A549 (cell line): Measurements from ENCODE around the gene TBC1D21. TPM values are rescaled to one million over a fixed set of nuclear protein-coding genes. Genes with fewer than 3 reads are reported as not detected.

Experiments used
- ATAC-seq, 2 experiments: fragments of 200-7000 bp in 1 of 2; fragments of >200 bp in 1 of 2; cut with Nextera tagmentation in 1 of 2; cut with Tn5 transposase in 1 of 2; 3 replicates each; pipeline versions ENCODE4 v1.8.0 to v1.9.1; 2018 to 2020; ENCODE audit warnings: mild to moderate bottlenecking in 1 of 2, moderate library complexity in 1 of 2
- CTCF ChIA-PET: fragments of 300-600 bp; sonication (Branson Sonifier 250); formaldehyde crosslinking; extraction: SDS; loops from one replicate; lab custom pipeline; 2021; ENCODE audit warnings: antibody characterized with exemption, inconsistent platforms; lab: Yijun Ruan, JAX
- POLR2A ChIA-PET: fragments of 350-600 bp; formaldehyde crosslinking; extraction: SDS; loops from one replicate; lab custom pipeline; 2021; ENCODE audit warnings: antibody characterized with exemption, inconsistent platforms; lab: Yijun Ruan, JAX
- DNase-seq, 2 experiments: peaks; one replicate each; pipeline versions ENCODE4 v3.0.0 to v3.0.0-alpha.2; 2011 to 2016; ENCODE audit warnings: low read depth in 1 of 2, low spot score in 1 of 2
- FAIRE-seq: peaks from 2 replicates; lab custom pipeline; 2011; peaks lifted over from hg19 to GRCh38; lab: Jason Lieb, UNC
- H3K27ac ChIP-seq, 2 experiments: fragments of >200 bp; sonication (Bioruptor Twin); formaldehyde crosslinking; 3 replicates each; pipeline ENCODE4 v1.5.1; 2016 to 2017
- H3K4me1 ChIP-seq: fragments of >200 bp; sonication (Bioruptor Twin); formaldehyde crosslinking; 3 replicates; pipeline ENCODE4 v1.6.1; 2016
- H3K4me2 ChIP-seq: fragments of >200 bp; sonication (Bioruptor Twin); formaldehyde crosslinking; 3 replicates; pipeline ENCODE4 v1.6.1; 2016
- H3K4me3 ChIP-seq: fragments of >200 bp; sonication (Bioruptor Twin); formaldehyde crosslinking; 3 replicates; pipeline ENCODE4 v1.5.1; 2016
- H3K9me3 ChIP-seq: fragments of >200 bp; sonication (Bioruptor Twin); formaldehyde crosslinking; 3 replicates; pipeline ENCODE4 v1.6.1; 2016
- CBX8 ChIP-seq: fragments of 200-600 bp; sonication (generic); IDR thresholded peaks from 2 replicates; pipeline ENCODE4 v1.6.1; 2016
- CEBPB ChIP-seq, 2 experiments: fragments of >200 bp in 1 of 2; sonication (Bioruptor Twin) in 1 of 2; formaldehyde crosslinking in 1 of 2; IDR thresholded peaks; 2 replicates each; pipeline ENCODE4 v1.6.1; 2012 to 2016
- CTCF ChIP-seq: fragments of >200 bp; sonication (Bioruptor Twin); formaldehyde crosslinking; IDR thresholded peaks from 3 replicates; pipeline ENCODE4 v1.5.1; 2016
- ESRRA ChIP-seq: fragments of 150-350 bp; IDR thresholded peaks from 2 replicates; pipeline ENCODE4 v1.6.1; 2014; ENCODE audit warnings: mild to moderate bottlenecking, low read length, borderline replicate concordance
- HOXA7 ChIP-seq: fragments of 250-450 bp; sonication (Bioruptor Pico); IDR thresholded peaks from 2 replicates; pipeline ENCODE4 v1.5.0; 2020; ENCODE audit warnings: mild to moderate bottlenecking, moderate library complexity
- KDM1A ChIP-seq: fragments of 200-600 bp; sonication (generic); IDR thresholded peaks from 2 replicates; pipeline ENCODE4 v1.6.1; 2016; ENCODE audit warnings: low read depth, mild to moderate bottlenecking
- KDM5A ChIP-seq: fragments of 200-600 bp; sonication (generic); IDR thresholded peaks from 2 replicates; pipeline ENCODE4 v1.6.1; 2016; ENCODE audit warnings: antibody characterized with exemption, mild to moderate bottlenecking
- NFE2L2 ChIP-seq: fragments of 150-350 bp; conservative IDR thresholded peaks from 2 replicates; pipeline ENCODE4 v1.6.1; 2014; ENCODE audit warnings: low read length
- NPAS2 ChIP-seq: fragments of 250-450 bp; sonication (Bioruptor Pico); IDR thresholded peaks from 2 replicates; pipeline ENCODE4 v1.8.0; 2022; ENCODE audit warnings: mild to moderate bottlenecking, moderate library complexity, borderline replicate concordance
- RAD21 ChIP-seq, 2 experiments: fragments of >200 bp in 1 of 2; sonication (Bioruptor Twin) in 1 of 2; formaldehyde crosslinking in 1 of 2; IDR thresholded peaks in 1 of 2; conservative IDR thresholded peaks in 1 of 2; 2 replicates in 1 of 2; 3 replicates in 1 of 2; pipeline ENCODE4 v1.6.1; 2012 to 2018; ENCODE audit warnings: inconsistent platforms in 1 of 2
- REST ChIP-seq: fragments of 200-600 bp; sonication (generic); IDR thresholded peaks from 2 replicates; pipeline ENCODE4 v1.6.1; 2016; ENCODE audit warnings: antibody characterized with exemption, mild to moderate bottlenecking, moderate library complexity
- SMC3 ChIP-seq: fragments of >200 bp; sonication (Bioruptor Twin); formaldehyde crosslinking; IDR thresholded peaks from 3 replicates; pipeline ENCODE4 v1.6.1; 2018; ENCODE audit warnings: inconsistent platforms
- SREBF2 ChIP-seq: fragments of 450-650 bp; IDR thresholded peaks from 2 replicates; pipeline ENCODE4 v1.6.1; 2014; ENCODE audit warnings: mild to moderate bottlenecking, moderate library complexity
- TP53 ChIP-seq: fragments of 250-450 bp; sonication (Bioruptor Pico); IDR thresholded peaks from 2 replicates; pipeline ENCODE4 v1.5.0; 2021; ENCODE audit warnings: mild to moderate bottlenecking, moderate library complexity
- WGBS: methylation state at CpG from one replicate; pipeline ENCODE4 v1.1.6; 2017; ENCODE audit errors: missing lambda C conversion rate; 5-methylcytosine and 5-hydroxymethylcytosine counted together
- polyA plus RNA-seq, 4 experiments: library from polyadenylated mRNA; depleted of rRNA in 3 of 4; stranded (reverse); fragments of >200 nt; fragmentation: RNase III in 1 of 4; extraction: RNeasy Plus Mini Kit Qiagen cat#74134 plus additional on column Dnase treatment in 1 of 4; gene quantifications; 2 replicates in 3 of 4; 3 replicates in 1 of 4; pipeline ENCODE4 v1.2.3, GENCODE V29; 2011 to 2017

The TBC1D21 gene
- polyA plus RNA-seq, 2 of the 4 experiments (the other 2 are of a cell fraction), result not detected

GRCh38 chr15:73889762-73890124 lies 16.4 kb downstream of the TBC1D21 start:
- ATAC-seq (no peak), DNase-seq (no peak), FAIRE-seq (no peak)
- TF ChIP-seq SMC3, result no peak
- TF ChIP-seq NPAS2 (CRISPR knock-in tag), result no peak
- TF ChIP-seq KDM5A, result no peak
- TF ChIP-seq NFE2L2, result no peak
- TF ChIP-seq KDM1A, result no peak
- no peak for TF ChIP-seq ESRRA
- no peak for TF ChIP-seq HOXA7 (CRISPR knock-in tag)
- no peak for TF ChIP-seq RAD21 (conservative IDR thresholded peaks at IDR 0.05 in 1 of 2, IDR thresholded peaks at IDR 0.05 in 1 of 2)
- no peak for TF ChIP-seq CBX8
- TF ChIP-seq SREBF2, result no peak
- 0% methylated on average over 1 of the region's 1 CpG for WGBS
- H3K4me1 ChIP-seq, result no peaks in the 10 kb centered on the region
- H3K4me2 ChIP-seq, result no peak overlapping the region
- no peaks in the 10 kb centered on the region for H3K9me3 ChIP-seq
- no peak overlapping the region for H3K4me3 ChIP-seq
- no peak overlapping the region for H3K27ac ChIP-seq
- CTCF ChIA-PET, result interaction anchor here (0.8 to 2.1 kb wide), 2 partner anchors 15 to 38 kb away, joined by 3 to 6 read pairs; partner anchors contain the start of gene TBC1D21
- POLR2A ChIA-PET, result no interaction called here

GRCh38 chr15:73891328-73892315 lies 18.3 kb downstream of the TBC1D21 start:
- CTCF ChIA-PET, result interaction anchor here (1.5 to 4.7 kb wide), 3 partner anchors 16 to 36 kb away, joined by 5 to 31 read pairs (median 6); partner anchors contain the start of gene TBC1D21

More at GRCh38 chr15:73891328-73892315, 18.3 kb downstream of the TBC1D21 start:
- no peaks in the 10 kb centered on the region for H3K4me1 ChIP-seq
- TF ChIP-seq REST (no peak), HOXA7 (CRISPR knock-in tag) (no peak), CEBPB (IDR thresholded peaks at IDR 0.05) (no peak), CTCF (no peak), NPAS2 (CRISPR knock-in tag) (no peak), TP53 (CRISPR knock-in tag) (no peak)
- no peaks in the 10 kb centered on the region for H3K9me3 ChIP-seq
- ATAC-seq (no peak), FAIRE-seq (no peak), DNase-seq (no peak)
- no peak overlapping the region for H3K27ac ChIP-seq
- H3K4me3 ChIP-seq, result no peak overlapping the region
- no peak overlapping the region for H3K4me2 ChIP-seq
- POLR2A ChIA-PET, result no interaction called here
- WGBS, result 25% methylated on average over 6 of the region's 11 CpGs
